HEK293T (cell line): ENCODE measurements around the gene MDH1.

Experiments used
- ARNT ChIP-seq: fragments of 450-650 bp; IDR thresholded peaks from 2 replicates; pipeline ENCODE4 v1.6.1; 2017; ENCODE audit warnings: mild to moderate bottlenecking
- BHLHE40 ChIP-seq: fragments of 450-650 bp; IDR thresholded peaks from 2 replicates; pipeline ENCODE4 v1.6.1; 2016; ENCODE audit warnings: mild to moderate bottlenecking, moderate library complexity, borderline replicate concordance
- FOXK2 ChIP-seq: fragments of 450-650 bp; IDR thresholded peaks from 2 replicates; pipeline ENCODE4 v1.6.1; 2016; ENCODE audit warnings: mild to moderate bottlenecking
- FOXM1 ChIP-seq: fragments of 450-650 bp; IDR thresholded peaks from 2 replicates; pipeline ENCODE4 v1.6.1; 2017; ENCODE audit warnings: mild to moderate bottlenecking, borderline replicate concordance
- LEF1 ChIP-seq: fragments of 450-650 bp; IDR thresholded peaks from 2 replicates; pipeline ENCODE4 v1.6.1; 2017; ENCODE audit warnings: mild to moderate bottlenecking, borderline replicate concordance
- NFRKB ChIP-seq: fragments of 450-650 bp; IDR thresholded peaks from 2 replicates; pipeline ENCODE4 v1.6.1; 2016; ENCODE audit warnings: mild to moderate bottlenecking, moderate library complexity
- PKNOX1 ChIP-seq: fragments of 450-650 bp; IDR thresholded peaks from 2 replicates; pipeline ENCODE4 v1.6.1; 2016
- SUZ12 ChIP-seq: fragments of 450-650 bp; IDR thresholded peaks from 2 replicates; pipeline ENCODE4 v1.6.1; 2016; ENCODE audit warnings: mild to moderate bottlenecking

GRCh38 chr2:63614983-63615945, 26.5 kb downstream of the MDH1 start:
- no peak for TF ChIP-seq BHLHE40
- no peak for TF ChIP-seq FOXM1
- no peak for TF ChIP-seq ARNT
- no peak for TF ChIP-seq PKNOX1
- TF ChIP-seq SUZ12 = no peak
- TF ChIP-seq LEF1 = no peak
- TF ChIP-seq NFRKB = no peak
- no peak for TF ChIP-seq FOXK2
